GM12878 (cell line): ENCODE measurements around the gene RYR2. TPM values are rescaled to one million over a fixed set of nuclear protein-coding genes. Genes with fewer than 3 reads are reported as not detected.

ENCODE experiments used
- ATAC-seq: fragments of 200-7000 bp; cut with Tn5 transposase; 3 replicates; pipeline ENCODE4 v1.9.1; 2020; ENCODE audit warnings: mild to moderate bottlenecking, moderate library complexity
- BruUV-seq: library from RNA; stranded (reverse); fragments of 400-500 nt; replicated peaks from 2 replicates; lab custom pipeline; 2021; lab: Mats Ljungman, UMichigan
- CTCF ChIA-PET: fragments of 300-600 bp; sonication (Branson Sonifier 250); formaldehyde crosslinking; extraction: SDS; loops from one replicate; lab custom pipeline; 2021; ENCODE audit warnings: inconsistent platforms; lab: Yijun Ruan, JAX
- POLR2A ChIA-PET: fragments of 350-600 bp; formaldehyde crosslinking; extraction: SDS; loops from one replicate; lab custom pipeline; 2021; ENCODE audit warnings: inconsistent platforms; lab: Charles Lee
- RAD21 ChIA-PET: fragments of 300-600 bp; sonication (Branson Sonifier 250); formaldehyde crosslinking; loops from one replicate; lab custom pipeline; 2023; ENCODE audit warnings: antibody characterized with exemption; ENCODE audit not compliant: unreplicated experiment; lab: Charles Lee
- SMC1A ChIA-PET: fragments of 300-600 bp; sonication (Branson Sonifier 250); formaldehyde crosslinking; loops from one replicate; lab custom pipeline; 2023; ENCODE audit not compliant: unreplicated experiment, uncharacterized antibody; lab: Charles Lee
- DNase-seq: peaks from one replicate; pipeline ENCODE4 v3.0.0-alpha.2; 2011; ENCODE audit warnings: low read depth, low spot score
- FAIRE-seq: peaks from 3 replicates; lab custom pipeline; 2011; peaks lifted over from hg19 to GRCh38; lab: Jason Lieb, UNC
- H2AFZ ChIP-seq: 2 replicates; pipeline ENCODE4 v1.6.0; 2011; ENCODE audit warnings: low read depth, low read length, control low read depth; ENCODE audit not compliant: control insufficient read depth
- H3K27ac ChIP-seq: 2 replicates; pipeline ENCODE4 v1.5.1; 2011; ENCODE audit warnings: control low read depth; ENCODE audit not compliant: control insufficient read depth, insufficient read depth
- H3K27me3 ChIP-seq, 2 experiments: replicated peaks in 1 of 2; 2 replicates each; pipeline versions ENCODE4 v1.6.0 to v1.6.1; 2011; ENCODE audit warnings: low read length in 1 of 2; ENCODE audit not compliant: control insufficient read depth in 2 of 2, insufficient read depth in 2 of 2
- H3K36me3 ChIP-seq, 2 experiments: 2 replicates each; pipeline ENCODE4 v1.5.1; 2011; ENCODE audit warnings: low read length in 1 of 2; ENCODE audit not compliant: control insufficient read depth in 2 of 2, insufficient read depth in 2 of 2
- H3K4me1 ChIP-seq: 2 replicates; pipeline ENCODE4 v1.6.1; 2011; ENCODE audit warnings: mild to moderate bottlenecking, low read length, moderate library complexity, mixed read lengths; ENCODE audit not compliant: control insufficient read depth, insufficient read depth
- H3K4me2 ChIP-seq: 2 replicates; pipeline ENCODE4 v1.6.0; 2011; ENCODE audit warnings: control low read depth; ENCODE audit not compliant: control insufficient read depth, insufficient read depth
- H3K4me3 ChIP-seq: fragments of 200-600 bp; sonication (generic); 2 replicates; pipeline ENCODE4 v1.5.1; 2016
- H3K79me2 ChIP-seq: 2 replicates; pipeline ENCODE4 v1.6.0; 2011; ENCODE audit warnings: low read length; ENCODE audit not compliant: control insufficient read depth, insufficient read depth
- H3K9ac ChIP-seq: 2 replicates; pipeline ENCODE4 v1.8.0; 2011; ENCODE audit warnings: low read length, control low read depth, mixed read lengths; ENCODE audit not compliant: control insufficient read depth, insufficient read depth
- H3K9me3 ChIP-seq: replicated peaks from 3 replicates; pipeline ENCODE4 v1.5.1; 2011; ENCODE audit warnings: mild to moderate bottlenecking, low read length; ENCODE audit not compliant: control insufficient read depth, insufficient read depth
- H4K20me1 ChIP-seq: 2 replicates; pipeline ENCODE4 v1.6.0; 2011; ENCODE audit not compliant: control insufficient read depth, insufficient read depth
- CBFB ChIP-seq: IDR thresholded peaks from 2 replicates; pipeline ENCODE4 v1.6.1; 2016; ENCODE audit warnings: antibody characterized with exemption, low read depth
- CHD1 ChIP-seq: IDR thresholded peaks from 2 replicates; pipeline ENCODE4 v1.6.1; 2012; ENCODE audit warnings: low read depth, low read length, improper control_type of control experiment
- ESRRA ChIP-seq: IDR thresholded peaks from 2 replicates; pipeline ENCODE4 v1.6.1; 2012; ENCODE audit warnings: mild to moderate bottlenecking, low read length, improper control_type of control experiment
- IKZF1 ChIP-seq: fragments of 450-650 bp; conservative IDR thresholded peaks from 2 replicates; pipeline ENCODE4 v1.6.1; 2017; ENCODE audit warnings: antibody characterized with exemption, mild to moderate bottlenecking
- IRF3 ChIP-seq: fragments of 450-650 bp; IDR thresholded peaks from 2 replicates; pipeline ENCODE4 v1.6.1; 2014; ENCODE audit warnings: mild to moderate bottlenecking
- IRF4 ChIP-seq: IDR thresholded peaks from 2 replicates; pipeline ENCODE4 v1.6.1; 2011; ENCODE audit warnings: low read depth, low read length
- JUNB ChIP-seq: IDR thresholded peaks from 2 replicates; pipeline ENCODE4 v1.6.1; 2016; ENCODE audit warnings: antibody characterized with exemption, mild to moderate bottlenecking
- MYC ChIP-seq: IDR thresholded peaks from 2 replicates; pipeline ENCODE4 v1.6.1; 2011; ENCODE audit warnings: mild to moderate bottlenecking, low read length, moderate library complexity, inconsistent platforms; ENCODE audit not compliant: insufficient read depth, insufficient replicate concordance, insufficient read length, severe bottlenecking
- NBN ChIP-seq: fragments of 450-650 bp; IDR thresholded peaks from 2 replicates; pipeline ENCODE4 v1.6.1; 2016
- NKRF ChIP-seq: fragments of 450-650 bp; conservative IDR thresholded peaks from 2 replicates; pipeline ENCODE4 v1.6.1; 2017; ENCODE audit warnings: mild to moderate bottlenecking, moderate library complexity
- NR2C2 ChIP-seq: IDR thresholded peaks from 2 replicates; pipeline ENCODE4 v1.6.1; 2011; ENCODE audit warnings: borderline replicate concordance, low read depth; ENCODE audit not compliant: control insufficient read depth, insufficient read length
- PAX5 ChIP-seq: IDR thresholded peaks from 2 replicates; pipeline ENCODE4 v1.6.1; 2011; ENCODE audit warnings: low read depth, low read length, borderline replicate concordance
- SIN3A ChIP-seq: IDR thresholded peaks from 2 replicates; pipeline ENCODE4 v1.6.1; 2012; ENCODE audit warnings: low read depth, low read length, improper control_type of control experiment
- SP1 ChIP-seq: IDR thresholded peaks from one replicate; pipeline ENCODE4 v1.6.1; 2011; ENCODE audit warnings: low read depth, low read length
- SREBF2 ChIP-seq: IDR thresholded peaks from 2 replicates; pipeline ENCODE4 v1.6.1; 2012; ENCODE audit warnings: mild to moderate bottlenecking, low read length
- ZBTB33 ChIP-seq: fragments of 450-650 bp; IDR thresholded peaks from 2 replicates; pipeline ENCODE4 v1.6.1; 2017; ENCODE audit warnings: mild to moderate bottlenecking
- ZBTB4 ChIP-seq: fragments of 450-650 bp; formaldehyde crosslinking; IDR thresholded peaks from 2 replicates; pipeline ENCODE4 v1.4.0; 2022; ENCODE audit warnings: mild to moderate bottlenecking, moderate library complexity
- ZNF207 ChIP-seq: fragments of 450-650 bp; IDR thresholded peaks from 2 replicates; pipeline ENCODE4 v1.6.1; 2014; ENCODE audit warnings: antibody characterized with exemption, mild to moderate bottlenecking, borderline replicate concordance
- WGBS: methylation state at CpG from one replicate; pipeline ENCODE4 v1.1.6; 2016; ENCODE audit warnings: low lambda C conversion rate; ENCODE audit not compliant: insufficient replicate concordance, insufficient coverage; ENCODE audit errors: missing lambda C conversion rate; 5-methylcytosine and 5-hydroxymethylcytosine counted together
- in situ Hi-C: fragments of 300-500 bp; cut with MboI; formaldehyde crosslinking; loops from 9 replicates; pipeline ENCODE4 v1.14.3; 2018; ENCODE audit warnings: mixed read lengths
- intact Hi-C: fragments of 100-400 bp; cut with micrococcal nuclease; formaldehyde crosslinking; loops from one replicate; pipeline ENCODE4 v1.14.2; 2022; ENCODE audit not compliant: unreplicated experiment
- polyA plus RNA-seq, 11 experiments: library from polyadenylated mRNA; depleted of rRNA in 4 of 11; unstranded in 6 of 11; stranded (reverse) in 5 of 11; fragments of >200 nt; fragmentation: Nextera tagmentation in 4 of 11; fragmentation: Illumina TruSeq in 1 of 11; extraction: Ambion mirVana in 4 of 11; extraction: Trizol in 1 of 11; gene quantifications; 1 replicate in 1 of 11; 2 replicates in 10 of 11; pipeline versions ENCODE4 v1.2.1 to v1.2.3, GENCODE V29; 2011 to 2016; ENCODE audit warnings: inconsistent platforms in 2 of 11, missing spikeins in 2 of 11, low read depth in 1 of 11
- total RNA-seq, 4 experiments: library from RNA; depleted of rRNA in 3 of 4; stranded (reverse); fragments of >200 nt in 3 of 4; fragmentation: Illumina TruSeq in 1 of 4; extraction: Trizol in 1 of 4; gene quantifications; 2 replicates each; pipeline versions ENCODE4 v1.2.1 to v1.2.3, GENCODE V29; 2013 to 2021

RYR2 gene
- total and polyA plus RNA-seq, 10 of the 15 experiments (the other 5 are each of a cell fraction or from before 2014, with no cell fraction given) = 0.01 to 0.04 TPM; not detected in 8

GRCh38 chr1:237756304-237756967 is 714.5 kb downstream of the RYR2 start:
- Histone ChIP-seq H3K9ac (no peak overlapping the region), H3K36me3 (no peaks in the 10 kb centered on the region), H3K27ac (no peak overlapping the region), H4K20me1 (no peaks in the 10 kb centered on the region), H2AFZ (no peak overlapping the region), H3K27me3 (no peaks in the 10 kb centered on the region), H3K4me3 (no peak overlapping the region), H3K9me3 (no peaks in the 10 kb centered on the region), H3K4me1 (no peaks in the 10 kb centered on the region), H3K79me2 (no peaks in the 10 kb centered on the region), H3K4me2 (no peak overlapping the region)
- in situ Hi-C loops = no loop called here
- CTCF ChIA-PET = no interaction called here
- SMC1A ChIA-PET = no interaction called here
- FAIRE-seq = no peak
- RAD21 ChIA-PET = no interaction called here
- no TSS peak for BruUV-seq
- DNase-seq = no peak
- 43% methylated on average over 12 of the region's 12 CpGs for WGBS
- intact Hi-C loops = no loop called here
- ATAC-seq = no peak
- POLR2A ChIA-PET = no interaction called here
- TF ChIP-seq IKZF1 (no peak), CHD1 (no peak), MYC (no peak), ZBTB4 (CRISPR knock-in tag) (no peak), ESRRA (no peak), NR2C2 (no peak), NKRF (no peak), ZNF207 (no peak), SIN3A (no peak), SREBF2 (no peak), IRF3 (no peak), NBN (no peak), JUNB (no peak), IRF4 (no peak), CBFB (no peak), SP1 (no peak), PAX5 (no peak), ZBTB33 (no peak)
